GM12878 (cell line): ENCODE results near the gene ETNK2. TPM values are rescaled to one million over a fixed set of nuclear protein-coding genes. Genes with fewer than 3 reads are reported as not detected.

ENCODE experiments used
- ATAC-seq: fragments of 200-7000 bp; cut with Tn5 transposase; 3 replicates; pipeline ENCODE4 v1.9.1; 2020; ENCODE audit warnings: mild to moderate bottlenecking, moderate library complexity
- BruUV-seq: library from RNA; stranded (reverse); fragments of 400-500 nt; replicated peaks from 2 replicates; lab custom pipeline; 2021; lab: Mats Ljungman, UMichigan
- CTCF ChIA-PET: fragments of 300-600 bp; sonication (Branson Sonifier 250); formaldehyde crosslinking; extraction: SDS; loops from one replicate; lab custom pipeline; 2021; ENCODE audit warnings: inconsistent platforms; lab: Yijun Ruan, JAX
- POLR2A ChIA-PET: fragments of 350-600 bp; formaldehyde crosslinking; extraction: SDS; loops from one replicate; lab custom pipeline; 2021; ENCODE audit warnings: inconsistent platforms; lab: Charles Lee
- RAD21 ChIA-PET: fragments of 300-600 bp; sonication (Branson Sonifier 250); formaldehyde crosslinking; loops from one replicate; lab custom pipeline; 2023; ENCODE audit warnings: antibody characterized with exemption; ENCODE audit not compliant: unreplicated experiment; lab: Charles Lee
- SMC1A ChIA-PET: fragments of 300-600 bp; sonication (Branson Sonifier 250); formaldehyde crosslinking; loops from one replicate; lab custom pipeline; 2023; ENCODE audit not compliant: unreplicated experiment, uncharacterized antibody; lab: Charles Lee
- DNase-seq: peaks from one replicate; pipeline ENCODE4 v3.0.0-alpha.2; 2011; ENCODE audit warnings: low read depth, low spot score
- FAIRE-seq: peaks from 3 replicates; lab custom pipeline; 2011; peaks lifted over from hg19 to GRCh38; lab: Jason Lieb, UNC
- H2AFZ ChIP-seq: 2 replicates; pipeline ENCODE4 v1.6.0; 2011; ENCODE audit warnings: low read depth, low read length, control low read depth; ENCODE audit not compliant: control insufficient read depth
- H3K27ac ChIP-seq: 2 replicates; pipeline ENCODE4 v1.5.1; 2011; ENCODE audit warnings: control low read depth; ENCODE audit not compliant: control insufficient read depth, insufficient read depth
- H3K27me3 ChIP-seq, 2 experiments: replicated peaks in 1 of 2; 2 replicates each; pipeline versions ENCODE4 v1.6.0 to v1.6.1; 2011; ENCODE audit warnings: low read length in 1 of 2; ENCODE audit not compliant: control insufficient read depth in 2 of 2, insufficient read depth in 2 of 2
- H3K36me3 ChIP-seq, 2 experiments: 2 replicates each; pipeline ENCODE4 v1.5.1; 2011; ENCODE audit warnings: low read length in 1 of 2; ENCODE audit not compliant: control insufficient read depth in 2 of 2, insufficient read depth in 2 of 2
- H3K4me1 ChIP-seq: 2 replicates; pipeline ENCODE4 v1.6.1; 2011; ENCODE audit warnings: mild to moderate bottlenecking, low read length, moderate library complexity, mixed read lengths; ENCODE audit not compliant: control insufficient read depth, insufficient read depth
- H3K4me2 ChIP-seq: 2 replicates; pipeline ENCODE4 v1.6.0; 2011; ENCODE audit warnings: control low read depth; ENCODE audit not compliant: control insufficient read depth, insufficient read depth
- H3K4me3 ChIP-seq: fragments of 200-600 bp; sonication (generic); 2 replicates; pipeline ENCODE4 v1.5.1; 2016
- H3K79me2 ChIP-seq: 2 replicates; pipeline ENCODE4 v1.6.0; 2011; ENCODE audit warnings: low read length; ENCODE audit not compliant: control insufficient read depth, insufficient read depth
- H3K9ac ChIP-seq: 2 replicates; pipeline ENCODE4 v1.8.0; 2011; ENCODE audit warnings: low read length, control low read depth, mixed read lengths; ENCODE audit not compliant: control insufficient read depth, insufficient read depth
- H3K9me3 ChIP-seq: replicated peaks from 3 replicates; pipeline ENCODE4 v1.5.1; 2011; ENCODE audit warnings: mild to moderate bottlenecking, low read length; ENCODE audit not compliant: control insufficient read depth, insufficient read depth
- H4K20me1 ChIP-seq: 2 replicates; pipeline ENCODE4 v1.6.0; 2011; ENCODE audit not compliant: control insufficient read depth, insufficient read depth
- BHLHE40 ChIP-seq, 2 experiments: fragments of 450-650 bp in 1 of 2; IDR thresholded peaks; 2 replicates each; pipeline ENCODE4 v1.6.1; 2011 to 2017; ENCODE audit warnings: low read depth in 2 of 2, borderline replicate concordance in 1 of 2, improper control_type of control experiment in 1 of 2, low read length in 1 of 2, mild to moderate bottlenecking in 1 of 2
- DPF2 ChIP-seq: fragments of 450-650 bp; IDR thresholded peaks from 2 replicates; pipeline ENCODE4 v1.6.1; 2017; ENCODE audit warnings: mild to moderate bottlenecking
- E4F1 ChIP-seq: fragments of 450-650 bp; IDR thresholded peaks from 2 replicates; pipeline ENCODE4 v1.6.1; 2018; ENCODE audit warnings: borderline replicate concordance, mild to moderate bottlenecking; ENCODE audit not compliant: partially characterized antibody
- EGR1 ChIP-seq, 2 experiments: IDR thresholded peaks; 1 replicate in 1 of 2; 2 replicates in 1 of 2; pipeline ENCODE4 v1.6.1; 2011 to 2012; ENCODE audit warnings: low read depth in 2 of 2, low read length in 2 of 2, borderline replicate concordance in 1 of 2, mild to moderate bottlenecking in 1 of 2, moderate library complexity in 1 of 2
- ETV6 ChIP-seq, 2 experiments: fragments of 450-650 bp in 1 of 2; IDR thresholded peaks in 1 of 2; conservative IDR thresholded peaks in 1 of 2; 2 replicates each; pipeline ENCODE4 v1.6.1; 2014; ENCODE audit warnings: antibody characterized with exemption in 1 of 2, borderline replicate concordance in 1 of 2, low read depth in 1 of 2, mild to moderate bottlenecking in 1 of 2, moderate library complexity in 1 of 2
- FOXM1 ChIP-seq: IDR thresholded peaks from 2 replicates; pipeline ENCODE4 v1.6.1; 2012; ENCODE audit warnings: low read depth, mild to moderate bottlenecking, inconsistent platforms, low read length, moderate library complexity
- IKZF1 ChIP-seq: fragments of 450-650 bp; conservative IDR thresholded peaks from 2 replicates; pipeline ENCODE4 v1.6.1; 2017; ENCODE audit warnings: antibody characterized with exemption, mild to moderate bottlenecking
- KAT2A ChIP-seq: conservative IDR thresholded peaks from 2 replicates; pipeline ENCODE4 v1.6.1; 2011; ENCODE audit warnings: low read depth, low read length; ENCODE audit not compliant: control insufficient read depth
- NFYA ChIP-seq: IDR thresholded peaks from 2 replicates; pipeline ENCODE4 v1.6.1; 2011; ENCODE audit warnings: low read depth, mild to moderate bottlenecking, low read length, improper control_type of control experiment, borderline replicate concordance
- SKIL ChIP-seq: fragments of 450-650 bp; IDR thresholded peaks from 2 replicates; pipeline ENCODE4 v1.6.1; 2017; ENCODE audit warnings: mild to moderate bottlenecking, low read depth, inconsistent platforms; ENCODE audit not compliant: poor library complexity, severe bottlenecking
- SMC3 ChIP-seq: IDR thresholded peaks from 2 replicates; pipeline ENCODE4 v1.6.1; 2011; ENCODE audit warnings: low read length, improper control_type of control experiment, borderline replicate concordance
- SRF ChIP-seq, 2 experiments: IDR thresholded peaks; 2 replicates each; pipeline ENCODE4 v1.6.1; 2011; ENCODE audit warnings: low read depth in 2 of 2, low read length in 2 of 2, mild to moderate bottlenecking in 1 of 2, moderate library complexity in 1 of 2
- WGBS: methylation state at CpG from one replicate; pipeline ENCODE4 v1.1.6; 2016; ENCODE audit warnings: low lambda C conversion rate; ENCODE audit not compliant: insufficient replicate concordance, insufficient coverage; ENCODE audit errors: missing lambda C conversion rate; 5-methylcytosine and 5-hydroxymethylcytosine counted together
- in situ Hi-C: fragments of 300-500 bp; cut with MboI; formaldehyde crosslinking; loops from 9 replicates; pipeline ENCODE4 v1.14.3; 2018; ENCODE audit warnings: mixed read lengths
- intact Hi-C: fragments of 100-400 bp; cut with micrococcal nuclease; formaldehyde crosslinking; loops from one replicate; pipeline ENCODE4 v1.14.2; 2022; ENCODE audit not compliant: unreplicated experiment
- polyA plus RNA-seq, 11 experiments: library from polyadenylated mRNA; depleted of rRNA in 4 of 11; unstranded in 6 of 11; stranded (reverse) in 5 of 11; fragments of >200 nt; fragmentation: Nextera tagmentation in 4 of 11; fragmentation: Illumina TruSeq in 1 of 11; extraction: Ambion mirVana in 4 of 11; extraction: Trizol in 1 of 11; gene quantifications; 1 replicate in 1 of 11; 2 replicates in 10 of 11; pipeline versions ENCODE4 v1.2.1 to v1.2.3, GENCODE V29; 2011 to 2016; ENCODE audit warnings: inconsistent platforms in 2 of 11, missing spikeins in 2 of 11, low read depth in 1 of 11
- total RNA-seq, 4 experiments: library from RNA; depleted of rRNA in 3 of 4; stranded (reverse); fragments of >200 nt in 3 of 4; fragmentation: Illumina TruSeq in 1 of 4; extraction: Trizol in 1 of 4; gene quantifications; 2 replicates each; pipeline versions ENCODE4 v1.2.1 to v1.2.3, GENCODE V29; 2013 to 2021
- TF ChIP-seq, protein P1 (sequence below): IDR thresholded peaks from 2 replicates; pipeline ENCODE4 v1.6.1; 2011; ENCODE audit warnings: low read depth, low read length, improper control_type of control experiment, borderline replicate concordance

ETNK2 gene
- total and polyA plus RNA-seq, 10 of the 15 experiments (the other 5 are each of a cell fraction or from before 2014, with no cell fraction given) = 0.14 TPM; not detected in 9

DNA sequence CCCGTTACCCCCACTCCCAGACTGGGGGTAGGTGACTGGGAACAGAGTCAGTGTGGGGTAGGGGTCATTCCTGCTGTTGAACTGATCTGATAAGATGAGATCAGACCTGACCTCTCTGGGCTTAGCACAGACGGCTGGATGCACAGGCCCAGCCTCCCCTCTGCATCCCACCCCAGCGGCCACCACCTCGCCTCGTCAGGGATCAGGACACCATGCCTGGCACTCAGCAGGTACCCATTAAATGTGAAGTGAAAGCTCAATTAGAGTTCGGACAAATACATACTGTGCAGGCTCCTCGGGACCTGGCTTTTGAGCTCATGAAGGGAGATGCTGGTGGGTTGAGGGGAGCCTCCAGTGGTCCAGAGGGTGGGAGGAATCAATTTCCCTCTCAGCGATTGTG, 63.2 kb downstream of the ETNK2 start (continued):
- no peak for TF ChIP-seq SKIL
- TF ChIP-seq EGR1 (IDR thresholded peaks at IDR 0.05; ENCODE audit: borderline replicate concordance in 1 of 2, low read depth in 2 of 2, low read length in 2 of 2) = no peak
- TF ChIP-seq DPF2 = no peak
- no peak for TF ChIP-seq IKZF1
- TF ChIP-seq, all 136 proteins: peak for 0

DNA sequence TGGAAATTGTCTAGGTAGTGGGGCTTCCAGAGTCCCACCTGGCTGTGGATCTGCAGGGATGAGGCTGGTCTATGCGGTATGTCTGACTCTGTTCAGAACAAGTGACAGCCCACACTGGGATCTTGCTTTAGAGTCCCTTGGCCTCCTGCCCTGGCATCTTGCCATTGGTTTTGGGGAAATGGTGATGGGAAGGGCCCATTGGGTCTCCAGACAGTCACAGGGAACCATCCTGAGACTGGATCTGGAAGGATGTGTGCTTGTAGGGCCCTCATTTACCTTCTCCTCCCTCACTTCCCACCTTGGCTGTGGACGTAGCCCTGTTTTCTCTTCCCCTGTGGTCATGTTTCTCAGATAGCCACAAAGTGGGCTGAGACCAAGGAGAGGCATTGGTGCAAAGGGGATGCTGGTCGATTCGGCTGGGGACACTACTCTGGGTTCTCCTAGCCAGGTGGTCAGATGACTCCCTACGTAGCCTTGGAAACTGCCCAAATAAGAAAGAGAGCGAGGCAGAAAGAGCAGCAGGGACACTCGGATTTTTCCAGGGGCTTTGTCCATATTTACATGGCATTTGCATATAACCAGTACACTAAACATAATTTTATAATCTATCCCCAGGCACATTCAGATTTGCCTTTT, 63.8 kb downstream of the ETNK2 start:
- Histone ChIP-seq H3K4me3 (no peak overlapping the region), H3K4me1 (no peaks in the 10 kb centered on the region), H3K36me3 (no peaks in the 10 kb centered on the region), H3K27ac (no peak overlapping the region), H4K20me1 (no peaks in the 10 kb centered on the region), H3K4me2 (no peak overlapping the region), H3K27me3 (no peaks in the 10 kb centered on the region; a peak in 1 of 4 replicates), H3K9me3 (no peaks in the 10 kb centered on the region), H3K9ac (no peak overlapping the region), H3K79me2 (no peaks in the 10 kb centered on the region), H2AFZ (no peak overlapping the region)
- DNase-seq (no peak), ATAC-seq (no peak), FAIRE-seq (no peak)
- POLR2A ChIA-PET = no interaction called here
- 21% methylated on average over 7 of the region's 7 CpGs for WGBS
- SMC1A ChIA-PET = no interaction called here
- in situ Hi-C loops = no loop called here
- RAD21 ChIA-PET = interaction anchor here (3.1 kb wide), 1 partner anchor 41 kb away, joined by 12 read pairs; no protein-coding TSS in a partner anchor
- intact Hi-C loops = no loop called here
- CTCF ChIA-PET = interaction anchor here (1.0 kb wide), 1 partner anchor 40 kb away, joined by 4 read pairs; no protein-coding TSS in a partner anchor
- no TSS peak for BruUV-seq
- TF ChIP-seq SMC3 (no peak), NFYA (no peak), KAT2A (no peak), SRF (IDR thresholded peaks at IDR 0.05; ENCODE audit: low read depth in 2 of 2, low read length in 2 of 2) (no peak), BHLHE40 (IDR thresholded peaks at IDR 0.05; ENCODE audit: borderline replicate concordance in 1 of 2, low read depth in 2 of 2, low read length in 1 of 2) (no peak), FOXM1 (no peak), E4F1 (no peak), ETV6 (conservative IDR thresholded peaks at IDR 0.05 in 1 of 2, IDR thresholded peaks at IDR 0.05 in 1 of 2; ENCODE audit: borderline replicate concordance in 1 of 2, low read depth in 1 of 2) (no peak)
- TF ChIP-seq, protein P1, sequence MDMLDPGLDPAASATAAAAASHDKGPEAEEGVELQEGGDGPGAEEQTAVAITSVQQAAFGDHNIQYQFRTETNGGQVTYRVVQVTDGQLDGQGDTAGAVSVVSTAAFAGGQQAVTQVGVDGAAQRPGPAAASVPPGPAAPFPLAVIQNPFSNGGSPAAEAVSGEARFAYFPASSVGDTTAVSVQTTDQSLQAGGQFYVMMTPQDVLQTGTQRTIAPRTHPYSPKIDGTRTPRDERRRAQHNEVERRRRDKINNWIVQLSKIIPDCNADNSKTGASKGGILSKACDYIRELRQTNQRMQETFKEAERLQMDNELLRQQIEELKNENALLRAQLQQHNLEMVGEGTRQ = no peak
